Keratinocyte (primary cell): ENCODE data around the gene ARID1B. TPM values are rescaled to one million over a fixed set of nuclear protein-coding genes. Genes with fewer than 3 reads are reported as not detected.
A peak's percentile ranks its signal among the peaks of the same experiment; 100 is the strongest.

Source experiments
- DNase-seq: peaks from one replicate; pipeline ENCODE4 v3.0.0-alpha.2; 2011; ENCODE audit warnings: low read depth, missing footprints, low spot score
- FAIRE-seq: peaks from 2 replicates; lab custom pipeline; 2011; peaks lifted over from hg19 to GRCh38; lab: Jason Lieb, UNC
- H2AFZ ChIP-seq: 2 replicates; pipeline ENCODE4 v1.6.0; 2012; ENCODE audit warnings: low read length, control low read depth, inconsistent platforms; ENCODE audit not compliant: control insufficient read depth
- H3K27ac ChIP-seq: 2 replicates; pipeline ENCODE4 v1.5.1; 2011; ENCODE audit warnings: low read length; ENCODE audit not compliant: control insufficient read depth, insufficient read depth
- H3K27me3 ChIP-seq: 3 replicates; pipeline ENCODE4 v1.6.0; 2011; ENCODE audit warnings: low read length; ENCODE audit not compliant: control insufficient read depth, insufficient read depth; ENCODE audit errors: extremely low read depth
- H3K36me3 ChIP-seq, 2 experiments: 2 replicates in 1 of 2; 3 replicates in 1 of 2; pipeline ENCODE4 v1.5.1; 2011; ENCODE audit warnings: low read length in 2 of 2, mild to moderate bottlenecking in 1 of 2; ENCODE audit not compliant: control insufficient read depth in 2 of 2, insufficient read depth in 2 of 2; ENCODE audit errors: extremely low read depth in 1 of 2
- H3K4me1 ChIP-seq: 3 replicates; pipeline ENCODE4 v1.5.1; 2011; ENCODE audit warnings: low read length; ENCODE audit not compliant: control insufficient read depth, insufficient read depth; ENCODE audit errors: extremely low read depth
- H3K4me2 ChIP-seq: 3 replicates; pipeline ENCODE4 v1.6.0; 2011; ENCODE audit warnings: low read depth, low read length; ENCODE audit not compliant: control insufficient read depth, insufficient read depth; ENCODE audit errors: extremely low read depth
- H3K4me3 ChIP-seq, 3 experiments: fragments of 200-600 bp in 1 of 3; sonication (generic) in 1 of 3; 2 replicates in 2 of 3; 3 replicates in 1 of 3; pipeline ENCODE4 v1.5.1; 2011 to 2016; ENCODE audit warnings: low read length in 3 of 3, mild to moderate bottlenecking in 3 of 3, control low read depth in 2 of 3, inconsistent platforms in 1 of 3, low read depth in 1 of 3, mixed read lengths in 1 of 3, mixed run types in 1 of 3, moderate library complexity in 1 of 3; ENCODE audit not compliant: control insufficient read depth in 2 of 3, insufficient read depth in 2 of 3; ENCODE audit errors: extremely low read depth in 1 of 3
- H3K79me2 ChIP-seq: 2 replicates; pipeline ENCODE4 v1.6.0; 2012; ENCODE audit warnings: low read length; ENCODE audit not compliant: control insufficient read depth, insufficient read depth
- H3K9ac ChIP-seq: 3 replicates; pipeline ENCODE4 v1.6.0; 2011; ENCODE audit warnings: low read length; ENCODE audit not compliant: control insufficient read depth, insufficient read depth; ENCODE audit errors: extremely low read depth
- H3K9me1 ChIP-seq: 3 replicates; pipeline ENCODE4 v1.6.0; 2011; ENCODE audit warnings: low read length; ENCODE audit not compliant: control insufficient read depth, insufficient read depth; ENCODE audit errors: extremely low read depth
- H3K9me3 ChIP-seq: 2 replicates; pipeline ENCODE4 v1.5.1; 2012; ENCODE audit warnings: low read depth, low read length; ENCODE audit not compliant: control insufficient read depth
- H4K20me1 ChIP-seq: 3 replicates; pipeline ENCODE4 v1.6.0; 2011; ENCODE audit warnings: low read length; ENCODE audit not compliant: control insufficient read depth, insufficient read depth; ENCODE audit errors: extremely low read depth
- CTCF ChIP-seq, 3 experiments: IDR thresholded peaks in 1 of 3; conservative IDR thresholded peaks in 1 of 3; optimal IDR thresholded peaks in 1 of 3; 2 replicates in 2 of 3; 3 replicates in 1 of 3; pipeline versions ENCODE3 to v1.5.1; 2011; ENCODE audit warnings: low read length in 3 of 3, mild to moderate bottlenecking in 3 of 3, moderate library complexity in 2 of 3, control low read depth in 1 of 3, inconsistent platforms in 1 of 3; ENCODE audit not compliant: insufficient read depth in 2 of 3; ENCODE audit errors: extremely low read depth in 1 of 3
- EZH2 ChIP-seq: IDR thresholded peaks from one replicate; pipeline ENCODE4 v1.6.1; 2012; ENCODE audit warnings: inconsistent platforms, mild to moderate bottlenecking, low read length, moderate library complexity
- dilution Hi-C: fragments of 300-500 bp; cut with MboI; formaldehyde crosslinking; loops from one replicate; pipeline ENCODE4 v1.7.0; 2020; ENCODE audit warnings: low sequenced_read_pairs; ENCODE audit not compliant: extremely low pct_ligation_motif_present
- polyA plus RNA-seq, 5 experiments: library from polyadenylated mRNA; depleted of rRNA in 3 of 5; stranded (reverse) in 3 of 5; stranded (forward) in 1 of 5; unstranded in 1 of 5; fragments of >200 nt; gene quantifications; 1 replicate in 1 of 5; 2 replicates in 3 of 5; 3 replicates in 1 of 5; pipeline versions ENCODE4 v1.2.1 to v1.2.3, GENCODE V29; 2011 to 2012; ENCODE audit warnings: missing spikeins in 2 of 5, low read depth in 1 of 5, low replicate concordance in 1 of 5

ARID1B gene
- polyA plus RNA-seq, 1 donor (not counting 4 experiments of a cell fraction or from before 2014, with no cell fraction given), result 14.9 TPM

- Histone ChIP-seq H3K4me3 (no peak overlapping the region), H4K20me1 (no peaks in the 10 kb centered on the region), H3K9me3 (no peaks in the 10 kb centered on the region), H3K27ac (peak overlapping the region; percentile 83), H2AFZ (no peak overlapping the region), H3K27me3 (no peaks in the 10 kb centered on the region), H3K4me2 (no peak overlapping the region), H3K4me1 (peaks cover 35% of the 10 kb centered on the region), H3K79me2 (peaks cover 31% of the 10 kb centered on the region), H3K36me3 (no peaks in the 10 kb centered on the region), H3K9ac (peak overlapping the region; percentile 63), H3K9me1 (no peaks in the 10 kb centered on the region)
- DNase-seq (no peak), FAIRE-seq (no peak)
- dilution Hi-C loops, result no loop called here
- TF ChIP-seq EZH2, result no peak
- no peak for TF ChIP-seq CTCF (optimal IDR thresholded peaks at IDR 0.05 in 1 of 3, IDR thresholded peaks at IDR 0.05 in 1 of 3, conservative IDR thresholded peaks at IDR 0.05 in 1 of 3; ENCODE audit: extremely low read depth in 1 of 3, insufficient read depth in 2 of 3, low read length in 3 of 3)
These were observed 177.0 kb downstream of the ARID1B start for GRCh38 chr6:156954191-156954590.

- H3K4me1 ChIP-seq, result peaks cover 29% of the 10 kb centered on the region
- no peaks in the 10 kb centered on the region for H3K9me1 ChIP-seq
- no peak overlapping the region for H2AFZ ChIP-seq
- H3K4me3 ChIP-seq, result no peak overlapping the region
- FAIRE-seq (no peak), DNase-seq (no peak)
- no peaks in the 10 kb centered on the region for H3K27me3 ChIP-seq
- H3K9me3 ChIP-seq, result no peaks in the 10 kb centered on the region
- peaks cover 31% of the 10 kb centered on the region for H3K79me2 ChIP-seq
- H3K36me3 ChIP-seq, result no peaks in the 10 kb centered on the region
- no peak overlapping the region for H3K27ac ChIP-seq
- H4K20me1 ChIP-seq, result no peaks in the 10 kb centered on the region
- TF ChIP-seq EZH2 (no peak), CTCF (optimal IDR thresholded peaks at IDR 0.05 in 1 of 3, IDR thresholded peaks at IDR 0.05 in 1 of 3, conservative IDR thresholded peaks at IDR 0.05 in 1 of 3; ENCODE audit: extremely low read depth in 1 of 3, insufficient read depth in 2 of 3, low read length in 3 of 3) (no peak)
- H3K4me2 ChIP-seq, result no peak overlapping the region
- H3K9ac ChIP-seq, result no peak overlapping the region
- dilution Hi-C loops, result no loop called here
These were observed 177.6 kb downstream of the ARID1B start for GRCh38 chr6:156954816-156955215.
